Activated CD4-positive, alpha-beta T cell treated with anti-CD3 and anti-CD28 coated beads, Interleukin-2, Interleukin-6, amounts not matched to agents 100 ng/mL and 50 ng/mL, durations not matched to agents 16 hours and 8 hours (primary cell): ENCODE data around the gene HLA-DMA.
"Not testable (repeated sequence)": the region's sequence is repeated elsewhere in the genome, so short reads cannot be mapped to it uniquely, and the experiment has no call there.

Experiments used
- DNase-seq: peaks from one replicate; pipeline ENCODE4 v3.0.0-alpha.2; 2020

HLA-DMA gene

GRCh38 chr6:32950449-32950848, 2.4 kb downstream of the HLA-DMA start:
- no peak for DNase-seq

- no peak for DNase-seq
Measured at GRCh38 chr6:32950010-32950409, 2.9 kb downstream of the HLA-DMA start.

- DNase-seq, result no peak
Measured at GRCh38 chr6:32949113-32949512, 3.8 kb downstream of the HLA-DMA start.

GRCh38 chr6:32947552-32948465, 5.1 kb downstream of the HLA-DMA start:
- DNase-seq, result peak; percentile 37

- no peak for DNase-seq
Measured at GRCh38 chr6:32946893-32947292, 6.0 kb downstream of the HLA-DMA start.

- DNase-seq, result no peak
Measured at GRCh38 chr6:32945953-32946352, 6.9 kb downstream of the HLA-DMA start.

- DNase-seq, result no peak
Measured at GRCh38 chr6:32945108-32945760, 7.7 kb downstream of the HLA-DMA start.

- DNase-seq, result peak; percentile 57
Measured at GRCh38 chr6:32943864-32944649, 8.8 kb downstream of the HLA-DMA start.

GRCh38 chr6:32942555-32943123, 10.3 kb downstream of the HLA-DMA start:
- not testable (repeated sequence) for DNase-seq

GRCh38 chr6:32941214-32941768, 11.6 kb downstream of the HLA-DMA start:
- peak; percentile 75 for DNase-seq

GRCh38 chr6:32940656-32941213, 12.2 kb downstream of the HLA-DMA start, which contains the start of gene HLA-DMB:
HLA-DMB (minus strand) TSS chr6:32941028; CDS start chr6:32940807, 221 bp downstream.
- peak; percentile 84 for DNase-seq

- no peak for DNase-seq
Measured at GRCh38 chr6:32938494-32938893, 14.4 kb downstream of the HLA-DMA start.

GRCh38 chr6:32937230-32937633, 15.7 kb downstream of the HLA-DMA start:
- no peak for DNase-seq

- DNase-seq, result no peak
Measured at GRCh38 chr6:32936239-32937152, 16.4 kb downstream of the HLA-DMA start.

- DNase-seq, result no peak
Measured at GRCh38 chr6:32935551-32936238, 17.2 kb downstream of the HLA-DMA start.

GRCh38 chr6:32933661-32934085, 19.2 kb downstream of the HLA-DMA start:
- peak; percentile 76 for DNase-seq

GRCh38 chr6:32932132-32932868, 20.6 kb downstream of the HLA-DMA start:
- DNase-seq, result no peak

- no peak for DNase-seq
Measured at GRCh38 chr6:32931211-32931610, 21.7 kb downstream of the HLA-DMA start.

- DNase-seq, result no peak
Measured at GRCh38 chr6:32922083-32922482, 30.8 kb downstream of the HLA-DMA start.

GRCh38 chr6:32920715-32921114, 32.2 kb downstream of the HLA-DMA start:
- no peak for DNase-seq
